ENCODE results near the gene EPS8L3. TPM values are rescaled to one million over a fixed set of nuclear protein-coding genes. Genes with fewer than 3 reads are reported as not detected.

Gene EPS8L3
- total RNA-seq, 2 donors from 2014 or later = 1.1 TPM; not detected in 1

DNA sequence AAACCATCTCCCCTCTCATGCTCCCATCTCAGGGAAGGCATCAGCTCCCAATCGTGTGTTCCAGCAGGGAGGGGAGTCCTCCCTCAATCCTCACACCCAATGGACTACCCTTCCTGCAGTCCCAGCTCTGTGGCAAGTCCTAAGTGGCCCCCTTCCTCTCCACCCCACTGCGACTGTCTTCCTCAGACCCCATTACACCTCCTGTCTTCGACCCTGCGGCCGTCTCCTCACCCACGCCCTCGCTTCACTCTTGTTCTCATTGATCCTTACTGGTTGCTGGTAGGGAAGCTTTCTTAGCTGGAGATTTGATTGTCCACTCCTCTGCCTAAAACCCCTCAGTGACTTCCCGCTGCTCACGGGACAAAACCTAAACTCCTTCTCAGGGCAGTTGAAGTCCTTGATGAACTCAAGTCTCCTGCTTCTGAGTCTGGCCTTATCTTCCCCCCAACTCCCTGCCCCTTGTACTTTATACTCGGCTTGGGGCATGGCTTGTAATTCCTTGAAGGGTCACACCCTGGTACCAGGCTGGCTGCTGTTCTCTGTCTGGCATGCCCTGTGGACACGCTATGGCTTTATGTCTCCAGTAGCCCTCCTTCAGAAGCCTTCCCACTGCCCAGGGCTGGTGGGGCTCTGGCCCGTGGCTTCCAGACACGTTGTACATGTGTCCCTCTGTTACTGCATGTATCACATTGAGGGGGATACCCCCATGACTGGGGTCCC is 2.3 kb upstream of the EPS8L3 start:
- H3K9me3 ChIP-seq = no peaks in the 10 kb centered on the region
- peaks cover 0 to 56% of the 10 kb centered on the region in 2 donors for H3K4me1 ChIP-seq (ENCODE audit: control insufficient read depth in 1 of 2, low read depth in 2 of 2)
- no peak overlapping the region for H3K4me3 ChIP-seq
- no peaks in the 10 kb centered on the region for H3K27me3 ChIP-seq (replicated peaks; ENCODE audit: insufficient read depth)
- H3K27ac ChIP-seq = peak overlapping the region; percentile 43 to 63
- ATAC-seq (ENCODE audit: insufficient number of reproducible peaks, low FRiP score, low read depth) (no peak), DNase-seq (ENCODE audit: low spot score) (no peak)
- TF ChIP-seq, protein P1, sequence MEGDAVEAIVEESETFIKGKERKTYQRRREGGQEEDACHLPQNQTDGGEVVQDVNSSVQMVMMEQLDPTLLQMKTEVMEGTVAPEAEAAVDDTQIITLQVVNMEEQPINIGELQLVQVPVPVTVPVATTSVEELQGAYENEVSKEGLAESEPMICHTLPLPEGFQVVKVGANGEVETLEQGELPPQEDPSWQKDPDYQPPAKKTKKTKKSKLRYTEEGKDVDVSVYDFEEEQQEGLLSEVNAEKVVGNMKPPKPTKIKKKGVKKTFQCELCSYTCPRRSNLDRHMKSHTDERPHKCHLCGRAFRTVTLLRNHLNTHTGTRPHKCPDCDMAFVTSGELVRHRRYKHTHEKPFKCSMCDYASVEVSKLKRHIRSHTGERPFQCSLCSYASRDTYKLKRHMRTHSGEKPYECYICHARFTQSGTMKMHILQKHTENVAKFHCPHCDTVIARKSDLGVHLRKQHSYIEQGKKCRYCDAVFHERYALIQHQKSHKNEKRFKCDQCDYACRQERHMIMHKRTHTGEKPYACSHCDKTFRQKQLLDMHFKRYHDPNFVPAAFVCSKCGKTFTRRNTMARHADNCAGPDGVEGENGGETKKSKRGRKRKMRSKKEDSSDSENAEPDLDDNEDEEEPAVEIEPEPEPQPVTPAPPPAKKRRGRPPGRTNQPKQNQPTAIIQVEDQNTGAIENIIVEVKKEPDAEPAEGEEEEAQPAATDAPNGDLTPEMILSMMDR (IDR thresholded peaks at IDR 0.05) = no peak
- no peaks in the 10 kb centered on the region for H3K36me3 ChIP-seq

DNA sequence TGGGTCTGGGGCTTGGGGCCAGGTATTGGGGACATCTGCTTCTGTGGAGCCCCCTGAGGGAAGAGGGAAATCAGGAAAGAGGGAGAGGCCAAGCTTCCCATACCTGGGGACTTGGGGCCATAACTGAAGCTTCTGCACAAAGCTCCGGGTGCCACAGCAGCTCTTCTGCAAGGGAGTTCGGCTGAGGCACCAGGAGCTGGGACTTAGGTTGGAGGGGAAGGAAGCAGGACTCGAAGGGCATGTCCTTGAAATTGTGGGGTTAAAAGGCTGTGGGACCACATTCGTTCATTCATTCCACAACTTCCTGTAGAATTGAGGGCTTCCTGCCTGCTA is 1.7 kb upstream of the EPS8L3 start:
- no peak for DNase-seq (ENCODE audit: low spot score)
- peak overlapping the region in 1 of 2 donors; percentile 63 for H3K27ac ChIP-seq
- H3K4me3 ChIP-seq = no peak overlapping the region
- H3K9me3 ChIP-seq = no peaks in the 10 kb centered on the region
- TF ChIP-seq, protein P1 (IDR thresholded peaks at IDR 0.05) = no peak
- no peak for ATAC-seq (ENCODE audit: insufficient number of reproducible peaks, low FRiP score, low read depth)
- no peaks in the 10 kb centered on the region for H3K27me3 ChIP-seq (replicated peaks; ENCODE audit: insufficient read depth)
- no peaks in the 10 kb centered on the region for H3K36me3 ChIP-seq
- H3K4me1 ChIP-seq (ENCODE audit: control insufficient read depth in 1 of 2, low read depth in 2 of 2) = peaks cover 0 to 50% of the 10 kb centered on the region in 2 donors

DNA sequence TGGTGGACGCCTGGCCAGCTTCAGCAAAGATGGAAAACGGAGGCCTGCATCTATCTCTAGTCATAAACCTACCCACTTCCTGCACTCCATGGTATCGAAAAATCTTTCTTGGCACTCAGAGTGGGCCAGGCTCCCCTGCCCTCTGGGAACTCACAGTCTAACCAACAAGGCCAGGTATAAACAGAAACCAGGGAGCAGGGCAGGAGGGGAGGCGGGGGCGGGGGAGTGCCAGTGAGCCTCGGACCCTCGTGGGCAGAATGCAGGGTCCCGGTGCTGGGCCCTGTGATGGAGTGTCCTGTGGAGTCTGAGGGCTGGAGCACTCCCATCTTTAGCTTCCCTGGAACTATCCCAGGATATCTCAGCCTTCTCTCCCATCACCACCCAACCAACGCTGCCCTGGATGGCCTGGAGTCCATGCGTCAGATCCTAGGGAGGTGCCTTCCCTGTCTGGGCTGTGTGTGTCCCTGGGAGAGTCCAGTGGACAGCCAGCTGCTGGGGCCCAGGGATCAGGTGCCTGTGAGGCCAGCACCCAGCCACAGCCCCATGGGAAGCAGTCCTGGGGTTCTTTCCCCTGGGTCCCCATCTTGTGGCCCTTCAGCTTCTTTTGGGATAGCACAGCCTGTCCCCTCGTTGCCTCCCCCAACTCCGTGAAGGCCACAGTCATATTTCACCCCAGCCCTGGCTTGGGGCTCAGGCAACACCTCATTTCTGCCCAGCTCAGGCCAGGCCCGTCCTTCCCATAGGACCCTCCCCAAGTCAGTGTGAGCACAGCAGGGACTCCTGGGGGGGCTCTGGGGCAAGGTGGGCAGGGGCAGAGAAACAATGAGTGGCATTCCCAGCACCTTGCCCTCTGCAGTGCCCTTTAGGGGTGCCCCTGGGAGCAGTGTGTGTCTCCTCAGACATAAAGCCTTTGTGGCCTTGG is 1.1 kb upstream of the EPS8L3 start:
- ATAC-seq (ENCODE audit: insufficient number of reproducible peaks, low FRiP score, low read depth) (no peak), DNase-seq (ENCODE audit: low spot score) (no peak)
- H3K27me3 ChIP-seq (replicated peaks; ENCODE audit: insufficient read depth) = no peaks in the 10 kb centered on the region
- TF ChIP-seq, protein P1 (IDR thresholded peaks at IDR 0.05) = no peak
- H3K4me3 ChIP-seq = no peak overlapping the region
- no peak overlapping the region for H3K27ac ChIP-seq
- H3K4me1 ChIP-seq (ENCODE audit: control insufficient read depth in 1 of 2, low read depth in 2 of 2) = peaks cover 0 to 44% of the 10 kb centered on the region in 2 donors
- H3K9me3 ChIP-seq = no peaks in the 10 kb centered on the region
- H3K36me3 ChIP-seq = no peaks in the 10 kb centered on the region

DNA sequence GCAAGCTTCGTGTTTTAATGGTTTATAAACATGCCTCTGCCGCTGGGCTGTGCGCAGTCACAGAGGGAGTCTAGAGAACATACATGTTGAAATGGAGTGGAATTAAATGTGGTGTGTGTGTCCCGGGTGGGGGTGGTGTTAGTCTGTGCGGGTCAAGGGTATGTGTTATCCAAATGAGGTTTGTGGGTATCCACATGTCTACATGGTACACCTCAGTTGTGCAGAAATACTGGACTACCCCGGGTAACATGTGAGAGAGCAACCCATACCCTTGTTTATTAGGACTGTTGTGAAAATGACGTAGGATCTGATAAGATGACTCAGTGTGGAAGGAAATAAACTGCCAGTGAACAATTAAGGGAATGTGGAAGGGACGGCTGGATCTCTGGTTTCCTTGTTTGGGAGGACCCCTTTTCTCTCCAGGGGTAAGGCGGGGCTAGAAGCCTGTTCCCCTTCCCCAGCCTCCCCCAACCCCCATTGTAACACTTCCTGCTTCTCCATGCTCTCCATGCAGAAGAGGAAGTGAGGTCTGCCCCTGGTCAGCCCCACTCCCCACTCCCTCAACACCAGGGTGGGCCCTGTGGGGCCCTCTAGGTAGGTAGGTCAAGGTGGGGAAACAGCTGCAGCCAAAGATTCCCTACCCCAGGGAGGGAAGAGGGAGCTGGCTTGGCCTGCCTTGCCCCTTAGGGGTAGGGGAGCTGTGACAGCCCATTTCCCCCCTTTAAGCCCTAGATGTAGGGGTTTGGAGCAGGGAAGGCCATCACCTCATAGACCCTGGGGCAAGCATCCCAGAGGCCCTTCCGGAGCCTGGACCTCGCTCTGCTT is 690 bp downstream of the EPS8L3 start:
- DNase-seq (ENCODE audit: low spot score) = no peak
- Histone ChIP-seq H3K4me1 (ENCODE audit: control insufficient read depth in 1 of 2, low read depth in 2 of 2) (peaks cover 0 to 26% of the 10 kb centered on the region in 2 donors), H3K27me3 (replicated peaks; ENCODE audit: insufficient read depth) (no peaks in the 10 kb centered on the region), H3K4me3 (no peak overlapping the region), H3K9me3 (no peaks in the 10 kb centered on the region), H3K27ac (no peak overlapping the region), H3K36me3 (no peaks in the 10 kb centered on the region)
- TF ChIP-seq, protein P1 (IDR thresholded peaks at IDR 0.05) = no peak
- peak; percentile 19 for ATAC-seq (ENCODE audit: insufficient number of reproducible peaks, low FRiP score, low read depth)

All from thoracic aorta (tissue), 2 donors.